OCI-LY7 (cell line): ENCODE results near the gene ARHGEF4. TPM values are rescaled to one million over a fixed set of nuclear protein-coding genes. Genes with fewer than 3 reads are reported as not detected.

Source experiments
- BruUV-seq: library from RNA; stranded (reverse); fragments of 400-500 nt; replicated peaks from 2 replicates; lab custom pipeline; 2021; lab: Mats Ljungman, UMichigan
- CTCF ChIA-PET: fragments of 300-600 bp; sonication (Branson Sonifier 250); formaldehyde crosslinking; loops from one replicate; lab custom pipeline; 2022; ENCODE audit warnings: antibody characterized with exemption; ENCODE audit not compliant: unreplicated experiment; lab: Charles Lee
- POLR2A ChIA-PET: fragments of 300-600 bp; sonication (Branson Sonifier 250); formaldehyde crosslinking; loops from one replicate; lab custom pipeline; 2022; ENCODE audit warnings: antibody characterized with exemption; lab: Charles Lee
- DNase-seq: peaks from one replicate; pipeline ENCODE4 v3.0.0-alpha.2; 2015; ENCODE audit warnings: low spot score
- H2AFZ ChIP-seq: fragments of 200-600 bp; sonication (generic), shearing (Covaris generic); 2 replicates; pipeline ENCODE4 v1.6.1; 2014; ENCODE audit warnings: mild to moderate bottlenecking, antibody characterized with exemption, low read length, moderate library complexity
- H3K27ac ChIP-seq: fragments of 200-600 bp; sonication (generic); 2 replicates; pipeline ENCODE4 v1.5.1; 2014; ENCODE audit warnings: mixed run types, low read depth, mild to moderate bottlenecking, moderate library complexity, low read length, inconsistent platforms; ENCODE audit not compliant: poor library complexity, severe bottlenecking
- H3K36me3 ChIP-seq: fragments of 200-600 bp; sonication (generic); 2 replicates; pipeline ENCODE4 v1.6.1; 2014; ENCODE audit warnings: mild to moderate bottlenecking, antibody characterized with exemption, low read length, moderate library complexity, mixed read lengths; ENCODE audit not compliant: insufficient read depth
- H3K4me1 ChIP-seq: fragments of 200-600 bp; sonication (generic); 2 replicates; pipeline ENCODE4 v1.5.1; 2014; ENCODE audit warnings: mild to moderate bottlenecking, low read length; ENCODE audit not compliant: insufficient read depth, poor library complexity, severe bottlenecking
- H3K4me2 ChIP-seq: fragments of 200-600 bp; sonication (generic); 2 replicates; pipeline ENCODE4 v1.6.1; 2014; ENCODE audit warnings: mild to moderate bottlenecking, low read length
- H3K4me3 ChIP-seq: fragments of 200-600 bp; sonication (generic); 2 replicates; pipeline ENCODE4 v1.5.1; 2014; ENCODE audit warnings: mild to moderate bottlenecking, low read depth, low read length; ENCODE audit not compliant: poor library complexity, severe bottlenecking
- H3K79me2 ChIP-seq: fragments of 200-600 bp; sonication (generic); 2 replicates; pipeline ENCODE4 v1.6.1; 2016; ENCODE audit warnings: low read depth, mild to moderate bottlenecking, low read length, moderate library complexity, mixed read lengths; ENCODE audit not compliant: insufficient read depth
- H3K9me2 ChIP-seq: fragments of 200-600 bp; sonication (generic); 2 replicates; pipeline ENCODE4 v1.6.1; 2016; ENCODE audit warnings: mild to moderate bottlenecking, low read length, mixed read lengths; ENCODE audit not compliant: insufficient read depth
- H3K9me3 ChIP-seq: fragments of 200-600 bp; sonication (generic); 2 replicates; pipeline ENCODE4 v1.6.1; 2014; ENCODE audit warnings: mild to moderate bottlenecking, mixed run types, low read length, mixed read lengths
- H4K20me1 ChIP-seq: fragments of 200-600 bp; sonication (generic); 2 replicates; pipeline ENCODE4 v1.6.1; 2014; ENCODE audit warnings: mild to moderate bottlenecking, antibody characterized with exemption, low read length, moderate library complexity, mixed read lengths; ENCODE audit not compliant: insufficient read depth
- CTCF ChIP-seq: fragments of 200-600 bp; sonication (generic); conservative IDR thresholded peaks from 2 replicates; pipeline ENCODE4 v1.5.1; 2014; ENCODE audit warnings: mild to moderate bottlenecking, antibody characterized with exemption, low read length, moderate library complexity, mixed read lengths
- EZH2phosphoT487 ChIP-seq: fragments of 200-600 bp; sonication (generic); IDR thresholded peaks from 2 replicates; pipeline ENCODE4 v1.6.1; 2018; ENCODE audit warnings: low read depth, borderline replicate concordance, mild to moderate bottlenecking, mixed run types, antibody characterized with exemption, low read length, moderate library complexity, mixed read lengths
- intact Hi-C: fragments of 100-400 bp; cut with micrococcal nuclease; formaldehyde crosslinking; loops from one replicate; pipeline ENCODE4 v1.10.0; 2022; ENCODE audit not compliant: unreplicated experiment
- total RNA-seq, 2 experiments: library from RNA; depleted of rRNA in 1 of 2; stranded (reverse); fragments of >200 nt in 1 of 2; shearing (Covaris generic) in 1 of 2; gene quantifications; 2 replicates each; pipeline ENCODE4 v1.2.3, GENCODE V29; 2014 to 2022

The ARHGEF4 gene
- total RNA-seq, 2 experiments from 2014 or later: 1.1 to 1.7 TPM

DNA sequence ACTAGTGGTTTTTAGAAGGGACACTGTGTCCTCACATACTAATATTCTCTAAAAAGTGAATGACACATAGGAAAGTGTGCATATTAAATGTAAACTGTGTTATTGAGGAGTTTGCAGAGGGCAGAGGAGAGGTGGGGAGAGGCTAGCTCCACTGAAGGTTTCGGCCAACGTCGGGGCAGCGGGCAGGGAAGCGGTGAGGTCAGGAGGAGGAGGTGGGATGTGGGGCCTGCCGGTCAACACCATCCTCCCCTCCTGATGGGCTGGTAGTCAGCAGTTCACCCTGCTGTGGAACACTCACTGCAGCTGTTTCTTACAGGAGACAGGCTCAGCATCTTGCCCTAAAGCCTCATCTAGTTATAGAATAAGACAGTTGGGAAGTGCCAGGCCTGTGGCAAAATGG lies 74.2 kb downstream of the ARHGEF4 start:
- H3K9me2 ChIP-seq: no peaks in the 10 kb centered on the region
- CTCF ChIA-PET: no interaction called here
- H4K20me1 ChIP-seq: no peaks in the 10 kb centered on the region
- H3K4me1 ChIP-seq: no peaks in the 10 kb centered on the region
- H3K4me2 ChIP-seq: no peak overlapping the region
- POLR2A ChIA-PET: no interaction called here
- no peak overlapping the region for H3K27ac ChIP-seq
- intact Hi-C loops: no loop called here
- no peak overlapping the region for H2AFZ ChIP-seq
- no peaks in the 10 kb centered on the region for H3K9me3 ChIP-seq
- no peaks in the 10 kb centered on the region for H3K79me2 ChIP-seq
- H3K36me3 ChIP-seq: no peaks in the 10 kb centered on the region
- no TSS peak for BruUV-seq
- H3K4me3 ChIP-seq: no peak overlapping the region
- TF ChIP-seq CTCF (no peak), EZH2phosphoT487 (no peak)
- no peak for DNase-seq

- POLR2A ChIA-PET: no interaction called here
Measured at GRCh38 chr2:130911482-130911881, 74.8 kb downstream of the ARHGEF4 start.

More at GRCh38 chr2:130911482-130911881, 74.8 kb downstream of the ARHGEF4 start:
- no TSS peak for BruUV-seq
- Histone ChIP-seq H3K9me3 (no peaks in the 10 kb centered on the region), H3K36me3 (no peaks in the 10 kb centered on the region), H3K79me2 (no peaks in the 10 kb centered on the region), H3K9me2 (no peaks in the 10 kb centered on the region), H3K4me2 (no peak overlapping the region), H2AFZ (no peak overlapping the region), H3K4me1 (no peaks in the 10 kb centered on the region), H4K20me1 (no peaks in the 10 kb centered on the region), H3K27ac (no peak overlapping the region), H3K4me3 (no peak overlapping the region)
- no peak for DNase-seq
- CTCF ChIA-PET: no interaction called here
- intact Hi-C loops: no loop called here
- no peak for TF ChIP-seq EZH2phosphoT487
- no peak for TF ChIP-seq CTCF
